Stromal cell of bone marrow (primary cell): Measurements from ENCODE around the gene NRG4.
"Not testable (repeated sequence)": the region's sequence is repeated elsewhere in the genome, so short reads cannot be mapped to it uniquely, and the experiment has no call there.

ENCODE experiments used
- DNase-seq: peaks from one replicate; pipeline ENCODE4 v3.0.0-alpha.2; 2012; ENCODE audit warnings: low read depth

NRG4 gene, protein sequence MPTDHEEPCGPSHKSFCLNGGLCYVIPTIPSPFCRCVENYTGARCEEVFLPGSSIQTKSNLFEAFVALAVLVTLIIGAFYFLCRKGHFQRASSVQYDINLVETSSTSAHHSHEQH

DNA sequence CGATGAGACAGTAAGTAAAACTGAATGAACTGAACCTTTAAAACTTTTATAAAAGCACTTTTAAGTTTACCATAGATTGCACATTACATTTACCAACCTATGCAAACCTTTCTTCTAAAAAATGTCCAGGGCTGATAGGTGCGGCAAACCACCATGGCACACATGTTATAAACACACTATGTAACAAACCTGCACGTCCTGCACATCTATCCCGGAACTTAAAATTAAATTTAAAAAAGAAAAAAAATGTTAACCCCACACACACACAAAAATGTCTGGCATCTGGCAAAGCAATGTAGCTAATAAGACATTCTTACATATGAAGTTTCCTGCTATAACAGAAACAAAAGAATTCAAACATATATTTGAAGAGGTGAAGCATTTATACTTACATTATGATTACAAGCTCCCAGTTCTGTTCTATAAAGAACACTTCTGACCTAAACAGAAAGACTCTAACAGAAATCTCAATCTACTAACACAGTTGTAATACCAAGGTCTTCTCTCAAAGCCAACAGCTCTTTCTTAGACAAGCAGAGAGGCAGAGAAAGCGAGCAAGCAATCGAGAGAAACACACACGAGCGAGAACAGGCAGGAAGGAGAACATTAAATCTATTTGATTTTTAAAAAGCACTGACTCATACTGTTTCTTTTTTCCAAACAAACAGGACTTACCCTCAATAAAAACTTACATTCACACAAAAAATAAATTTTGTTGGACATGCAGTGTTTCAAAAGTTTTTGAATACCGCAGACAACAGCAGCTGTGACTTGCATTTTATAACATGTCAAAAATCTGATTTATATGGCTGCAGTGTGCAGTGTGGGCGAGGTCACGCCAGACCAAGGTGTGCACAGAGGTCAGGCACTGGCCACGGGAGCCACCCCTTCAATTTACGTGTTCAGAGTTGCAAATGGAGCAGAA lies at the start of gene NRG4:
NRG4 (minus strand) TSS at position 798 of the 925 bp plus-strand sequence. CDS start 1,194 bp downstream, outside the sequence.
- no peak for DNase-seq

DNA sequence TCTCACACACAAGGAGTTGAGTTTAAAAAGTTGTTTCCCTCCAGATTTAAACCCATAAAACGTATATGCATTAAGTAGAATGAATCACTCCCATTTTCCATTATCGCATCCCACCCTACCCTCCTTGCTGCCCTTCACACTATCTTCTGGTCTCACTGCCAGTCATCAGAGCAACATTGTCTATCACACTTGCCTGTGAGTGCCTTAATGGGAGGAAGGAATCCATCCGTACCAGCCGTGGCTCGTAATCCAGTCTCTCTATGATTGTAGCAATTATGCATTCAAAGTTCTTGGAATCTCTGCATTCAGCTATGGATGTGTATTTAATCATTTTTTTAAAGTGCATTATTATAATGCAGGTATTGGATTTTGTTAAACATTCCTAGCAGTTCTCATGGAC lies 49.5 kb upstream of the NRG4 start:
- no peak for DNase-seq

DNA sequence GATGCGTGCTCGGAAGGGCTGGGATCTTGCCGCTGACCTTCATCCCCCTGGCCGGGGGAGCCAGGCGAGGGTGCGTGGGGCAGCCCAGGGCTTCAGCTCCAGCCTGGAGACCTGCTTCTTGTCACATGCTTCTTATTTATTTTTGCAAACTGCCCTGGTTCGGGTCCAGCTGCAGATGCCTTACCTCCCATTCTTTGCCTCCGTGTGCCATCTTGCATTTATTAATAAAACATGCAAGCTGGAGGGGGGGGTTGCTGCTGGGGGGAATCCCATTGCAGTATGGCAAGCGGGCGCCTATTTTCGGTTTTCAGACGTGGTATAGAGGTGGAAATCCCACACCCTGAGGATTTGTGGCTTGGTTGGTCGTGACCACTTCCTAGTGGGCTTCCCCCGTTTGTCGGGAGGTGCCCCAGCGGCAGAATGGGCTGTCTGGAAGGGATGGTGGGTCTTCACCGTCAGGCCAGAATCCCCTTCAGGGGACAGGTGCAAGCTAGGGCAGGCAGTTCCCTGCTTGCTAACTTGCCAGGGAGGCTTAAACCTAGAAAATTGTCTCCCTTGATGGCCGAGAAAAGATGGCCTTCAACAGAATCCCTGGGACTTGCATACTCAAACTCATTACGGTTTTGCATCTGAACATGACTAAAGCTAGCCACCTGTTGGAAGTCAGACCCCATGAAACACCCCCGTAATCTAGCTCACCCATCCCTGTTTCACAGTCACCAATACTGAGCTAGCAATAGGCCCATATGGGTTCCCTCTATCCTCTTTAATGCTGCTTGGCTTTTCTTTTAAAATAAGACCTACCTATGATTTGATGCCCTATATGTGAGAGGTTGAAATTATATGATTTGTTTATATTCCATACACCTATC lies 48.1 kb upstream of the NRG4 start:
- DNase-seq, result no peak

DNA sequence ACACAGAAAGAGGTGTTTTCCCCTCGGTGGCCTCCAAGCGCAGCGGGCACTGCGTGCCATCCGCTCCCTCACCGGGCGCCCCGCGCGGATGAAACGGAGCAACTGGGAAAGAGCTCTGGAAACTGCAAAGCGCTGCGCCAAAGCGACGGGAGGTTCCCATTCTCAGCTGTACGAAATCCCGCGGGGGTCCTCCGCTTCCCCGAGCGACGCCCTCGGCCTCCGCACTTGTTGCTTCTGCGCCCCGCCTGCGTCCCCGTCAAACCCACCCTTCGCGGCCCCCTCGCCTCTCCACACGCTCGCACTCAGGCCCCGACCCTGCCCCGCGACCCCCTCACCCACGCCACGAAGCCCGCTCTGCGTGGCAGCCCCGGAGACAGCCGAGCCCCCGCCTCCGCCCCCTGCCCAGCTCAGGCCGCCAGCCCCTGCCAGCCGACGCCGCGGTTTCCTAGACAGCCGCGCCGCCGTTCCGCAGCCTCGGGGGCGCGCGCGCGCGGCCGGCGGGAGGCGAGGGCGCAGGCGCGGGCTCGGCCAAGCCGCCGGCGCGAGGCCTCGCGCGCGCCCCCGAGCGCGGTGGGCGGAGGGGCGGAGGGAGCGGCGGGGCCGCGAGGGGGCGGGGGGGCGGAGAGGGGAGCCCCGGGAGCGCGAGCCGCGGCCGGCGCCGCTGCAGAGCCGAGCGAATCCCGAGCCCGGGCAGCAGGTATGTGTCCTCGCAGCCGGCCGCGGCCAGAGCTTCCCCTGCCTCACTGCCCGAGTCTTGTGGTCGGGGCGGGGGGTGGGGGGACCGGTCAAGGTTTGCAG lies 47.3 kb upstream of the NRG4 start, which contains the start of gene TMEM266:
TMEM266 (plus strand) TSS at position 666 of the 798 bp plus-strand sequence. CDS start 74,279 bp downstream, outside the sequence.
- no peak for DNase-seq

DNA sequence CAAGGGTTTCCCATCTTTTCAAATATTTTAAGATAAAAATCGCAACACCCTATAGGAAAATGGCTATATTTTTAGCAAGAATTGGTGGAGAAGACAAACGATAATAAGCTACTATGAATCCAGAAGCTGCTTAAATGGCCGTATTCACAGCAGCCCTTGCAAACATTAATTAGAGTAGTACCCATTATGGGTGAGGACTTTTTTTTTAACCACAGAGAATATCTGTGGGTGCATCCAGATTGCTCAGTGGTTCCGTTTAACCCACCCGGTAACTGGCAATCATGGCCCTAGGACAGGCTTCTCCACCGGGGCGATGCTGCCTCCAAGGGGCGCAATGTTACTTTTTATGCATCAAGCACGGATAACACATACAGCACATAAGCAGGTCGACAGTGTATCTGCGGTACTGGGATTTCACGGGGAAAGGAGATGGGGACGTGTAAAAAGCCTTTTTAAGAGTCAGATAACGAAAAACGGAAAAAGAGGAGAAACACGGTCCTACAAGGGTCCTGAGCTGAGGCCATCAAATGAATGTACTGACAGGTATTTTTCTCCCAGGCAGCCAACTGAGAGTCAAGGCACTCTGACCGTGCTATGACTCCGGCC lies 46.6 kb upstream of the NRG4 start:
- no peak for DNase-seq

DNA sequence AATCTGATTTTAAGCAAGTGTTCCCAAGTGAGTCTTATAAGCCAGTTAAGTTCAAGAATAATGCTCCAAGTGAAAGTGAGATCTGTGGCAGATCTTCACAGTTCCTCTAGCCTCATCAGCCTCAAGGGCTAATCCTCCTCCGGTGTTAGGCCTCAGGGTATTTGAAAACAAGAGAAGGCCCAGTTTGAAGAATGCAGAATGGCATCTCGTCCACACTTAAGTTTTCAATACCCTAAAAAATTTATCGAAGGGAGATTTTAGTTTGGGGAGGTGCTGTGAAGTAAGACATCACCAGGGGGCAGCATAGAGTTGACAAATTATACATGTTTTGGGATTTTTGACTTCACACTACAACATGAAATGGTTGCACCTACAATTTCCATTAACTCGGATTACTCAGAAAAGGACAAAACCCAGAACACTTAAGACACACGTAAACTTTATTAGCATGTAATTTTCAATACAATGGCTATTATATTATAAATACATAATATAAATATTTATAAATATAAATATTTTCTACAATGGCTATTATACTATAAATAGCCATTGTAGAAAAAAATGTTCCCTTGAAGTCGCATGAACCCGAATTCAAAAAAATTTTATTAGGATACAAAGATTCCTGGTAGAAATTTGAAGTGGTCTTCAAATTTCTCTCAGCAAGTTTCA lies 45.2 kb upstream of the NRG4 start:
- DNase-seq, result peak; percentile 27

DNA sequence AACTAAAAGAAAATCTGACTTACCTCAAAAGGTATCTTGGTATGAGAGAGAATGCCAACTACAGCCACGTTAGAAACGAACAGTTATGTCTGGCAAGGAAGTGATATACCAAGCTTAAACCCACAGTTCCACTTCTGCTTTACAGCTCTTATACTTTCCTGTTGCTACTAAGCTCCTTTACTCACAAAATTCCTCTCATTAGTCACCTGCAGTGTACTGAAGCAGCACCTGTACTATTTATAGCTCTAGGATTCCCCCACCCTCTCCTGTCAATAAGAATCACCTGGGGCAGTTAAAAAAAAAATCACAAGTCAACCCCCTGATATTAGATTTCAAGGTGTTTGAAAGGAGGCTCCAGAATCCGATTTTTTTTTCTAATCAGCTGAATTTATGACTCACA lies 44.7 kb upstream of the NRG4 start:
- no peak for DNase-seq

DNA sequence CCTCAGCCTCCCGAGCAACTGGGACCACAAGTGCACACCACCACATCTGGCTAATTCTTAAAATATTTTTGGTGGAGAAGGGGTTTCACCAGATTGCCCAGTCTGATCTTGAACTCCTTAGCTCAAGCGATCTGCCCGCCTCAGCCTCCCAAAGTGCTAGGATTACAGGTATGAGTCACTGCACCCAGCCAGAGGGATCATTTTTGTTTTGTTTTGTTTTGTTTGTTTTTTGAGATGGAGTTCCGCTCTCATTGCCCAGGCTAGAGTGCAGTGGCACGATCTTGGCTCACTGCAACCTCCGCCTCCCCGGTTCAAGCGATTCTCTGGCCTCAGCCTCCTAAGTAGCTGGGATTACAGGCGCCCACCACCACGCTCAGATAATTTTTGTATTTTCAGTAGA lies 42.0 kb upstream of the NRG4 start:
- not testable (repeated sequence) for DNase-seq

DNA sequence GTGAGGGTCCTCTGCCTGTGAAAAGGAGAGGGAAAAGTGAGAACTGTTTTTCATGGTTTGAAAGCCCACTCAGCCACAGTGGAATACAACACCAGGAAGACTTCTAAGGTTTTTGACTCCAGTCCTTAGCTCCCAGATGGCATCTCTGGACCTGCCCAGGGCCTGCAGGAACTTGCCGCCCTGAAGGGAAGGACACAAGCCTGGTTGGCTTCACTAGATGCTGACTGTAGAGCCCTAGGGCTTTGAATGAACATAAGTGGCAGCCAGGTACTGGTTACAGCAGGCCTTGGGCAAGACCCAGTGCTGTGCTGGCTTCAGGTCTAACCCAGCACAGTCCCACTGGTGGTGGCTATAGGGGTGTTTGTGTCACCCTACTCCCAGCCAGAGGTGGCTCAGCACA lies 26.3 kb upstream of the NRG4 start:
- no peak for DNase-seq

DNA sequence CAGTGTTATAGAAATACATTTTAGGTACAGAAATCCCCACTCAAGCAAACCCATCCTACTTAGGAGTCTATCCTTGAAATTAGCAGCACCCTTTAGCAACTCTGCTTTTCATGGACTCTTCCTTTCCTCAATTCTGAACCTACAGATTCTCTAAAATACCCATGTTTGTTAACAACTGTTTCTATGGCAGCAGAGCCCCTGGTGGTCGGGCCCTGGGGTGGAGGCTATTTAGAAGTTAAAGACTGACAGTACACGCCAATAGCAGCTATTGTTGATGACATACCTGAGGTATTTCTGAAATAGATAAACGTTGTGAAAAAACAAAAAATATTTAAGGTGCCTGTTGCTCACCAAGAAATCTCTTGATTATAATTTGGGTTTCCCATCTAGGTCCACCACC lies 23.4 kb upstream of the NRG4 start:
- DNase-seq, result no peak

DNA sequence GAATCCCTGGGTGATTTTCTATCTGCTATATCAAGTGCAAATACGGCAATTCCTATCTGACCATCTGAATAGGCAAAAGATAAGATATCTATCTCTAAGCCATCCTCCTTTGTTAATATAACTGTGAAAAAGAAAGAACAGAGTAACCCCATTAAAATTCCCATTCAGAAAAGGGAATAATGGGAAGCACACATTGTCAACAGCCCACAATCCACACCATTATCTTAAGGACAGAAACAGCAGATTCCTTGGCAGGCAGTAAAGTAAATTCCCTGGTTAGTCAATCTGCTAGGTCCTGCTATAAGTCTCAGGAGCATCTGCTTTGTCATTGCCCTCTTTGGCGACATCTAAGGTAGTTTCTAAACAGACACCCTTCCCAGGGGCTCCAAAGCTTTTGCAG lies 21.9 kb upstream of the NRG4 start:
- DNase-seq, result no peak

DNA sequence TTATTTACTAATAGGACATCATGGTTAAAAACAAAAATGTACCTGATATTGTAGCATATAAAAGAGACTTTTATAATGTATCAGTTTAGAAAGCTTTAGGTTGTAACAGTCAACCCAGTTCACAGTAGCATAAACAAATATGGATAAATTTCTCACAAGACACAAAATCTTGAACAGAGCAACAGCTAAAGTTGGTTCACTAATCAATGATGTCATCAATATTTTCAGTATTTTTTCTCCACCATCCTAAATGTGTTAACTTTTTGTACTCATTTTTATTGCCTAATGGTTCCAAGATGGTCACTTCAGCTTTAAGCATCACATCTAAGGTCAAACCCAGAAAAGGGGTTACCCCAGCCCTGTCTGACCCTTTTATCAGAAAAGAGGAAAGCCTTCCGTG lies 21.2 kb upstream of the NRG4 start:
- no peak for DNase-seq

DNA sequence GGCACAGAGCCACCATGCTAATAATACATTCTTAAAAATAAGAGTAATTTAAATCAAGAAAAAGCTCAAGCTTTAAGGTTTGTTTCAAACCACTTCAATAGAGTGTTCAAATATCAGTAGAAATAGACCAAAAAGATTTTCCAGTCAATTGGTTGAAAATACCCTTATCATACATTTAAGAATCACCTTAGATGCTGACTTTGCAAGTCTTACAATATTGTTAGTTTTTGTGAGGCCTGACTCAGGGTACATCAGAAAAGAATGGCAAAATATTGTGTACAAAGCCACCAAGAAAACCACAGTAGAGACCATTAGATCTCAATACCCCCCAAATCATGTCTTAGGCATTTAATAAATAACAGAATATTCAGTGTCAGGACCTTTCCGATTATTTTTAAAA lies 19.8 kb upstream of the NRG4 start:
- no peak for DNase-seq

DNA sequence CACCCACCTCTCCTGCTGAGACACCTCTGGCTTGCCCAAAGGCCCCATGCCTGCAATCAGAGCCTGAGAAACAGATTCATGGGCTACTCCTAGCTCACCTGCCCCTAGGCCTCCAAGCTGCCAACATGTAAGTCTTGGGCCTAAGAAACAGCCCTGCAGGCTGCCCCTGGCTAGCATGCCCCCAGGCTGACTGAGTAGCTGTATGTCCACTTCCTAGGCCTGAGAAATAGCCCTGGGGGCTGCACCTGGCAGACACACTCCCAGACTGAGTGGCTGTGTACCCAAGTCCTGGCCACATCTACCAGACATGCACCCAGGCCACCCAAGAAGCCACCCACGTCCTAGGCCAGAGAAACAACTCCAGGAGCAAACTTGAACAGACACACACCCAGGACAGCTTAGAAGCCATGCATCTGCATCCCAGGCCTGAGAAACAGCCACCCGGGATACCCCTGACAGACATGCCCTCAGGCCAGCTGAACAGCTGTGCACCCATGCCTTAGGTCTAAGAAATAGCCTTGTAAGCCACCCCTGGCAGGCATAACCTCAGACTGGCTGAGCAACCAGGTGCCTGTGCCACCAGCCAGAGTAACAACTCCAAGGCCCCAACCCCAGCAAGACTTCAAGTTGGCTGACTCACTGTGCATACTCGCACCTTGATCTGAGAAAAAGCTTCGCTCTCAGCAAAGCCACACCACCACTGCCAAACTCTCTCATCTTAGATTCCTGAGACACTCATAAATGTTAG lies 12.0 kb upstream of the NRG4 start:
- DNase-seq, result no peak

DNA sequence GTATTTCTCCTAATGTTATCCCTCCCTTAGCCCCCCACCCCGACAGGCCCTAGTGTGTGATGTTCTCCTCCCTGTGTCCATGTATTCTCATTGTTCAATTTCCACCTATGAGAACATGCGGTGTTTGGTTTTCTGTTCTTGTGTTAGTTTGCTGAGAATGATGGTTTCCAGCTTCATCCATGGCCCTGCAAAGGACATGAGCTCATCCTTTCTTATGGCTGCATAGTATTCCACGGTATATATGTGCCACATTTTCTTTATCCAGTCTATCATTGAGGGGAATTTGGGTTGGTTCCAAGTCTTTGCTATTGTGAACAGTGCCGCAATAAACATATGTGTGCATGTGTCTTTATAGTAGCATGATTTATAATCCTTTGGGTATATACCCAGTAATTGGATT lies 1.2 kb upstream of the NRG4 start:
- not testable (repeated sequence) for DNase-seq

DNA sequence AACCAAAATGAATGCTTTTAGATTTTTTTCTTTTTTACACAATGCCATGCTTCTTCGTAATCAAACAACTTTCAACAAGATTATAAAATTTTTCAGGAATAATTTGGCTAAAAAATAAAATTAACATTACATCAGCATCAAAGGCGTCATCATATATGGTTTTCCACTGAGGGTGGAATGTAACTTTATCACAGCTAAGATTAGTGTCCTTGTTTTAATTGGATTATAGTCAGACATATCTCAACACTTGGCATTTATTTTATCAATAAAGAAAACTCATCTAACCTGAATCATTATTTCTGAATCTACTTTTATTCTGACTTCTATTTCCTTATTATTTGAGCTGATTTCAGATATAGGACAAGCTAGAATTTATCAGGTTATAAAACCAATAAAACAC lies 1.6 kb downstream of the NRG4 start:
- no peak for DNase-seq

DNA sequence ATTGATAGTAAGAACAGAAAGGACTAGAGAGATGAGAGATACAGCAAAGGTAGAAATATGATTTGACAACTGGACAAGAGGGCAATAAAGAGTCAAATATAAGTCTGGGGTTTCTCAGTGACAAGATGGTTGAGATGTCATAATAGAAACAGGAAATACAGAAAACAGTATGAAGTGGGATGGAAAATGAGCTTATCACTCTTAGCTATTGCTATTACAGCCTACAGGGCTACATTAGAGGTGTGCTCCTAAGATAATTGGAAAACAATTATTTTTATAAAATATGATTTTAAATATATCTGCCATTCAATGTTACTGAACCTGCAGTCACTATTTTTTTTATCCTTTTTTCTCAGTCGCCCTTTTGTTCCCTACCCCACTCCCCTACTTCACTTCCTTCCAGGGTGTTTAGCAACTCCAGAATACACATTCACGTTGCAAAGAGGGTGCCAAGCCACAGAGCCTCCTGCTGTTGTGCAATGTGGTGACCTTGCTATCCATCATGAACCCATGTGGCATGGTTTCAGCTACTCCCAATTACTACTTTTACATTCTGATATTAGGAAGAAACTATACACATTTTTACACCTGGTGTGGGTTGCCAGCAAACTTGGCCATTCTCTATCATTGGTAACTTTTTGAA lies 6.0 kb downstream of the NRG4 start:
- no peak for DNase-seq

DNA sequence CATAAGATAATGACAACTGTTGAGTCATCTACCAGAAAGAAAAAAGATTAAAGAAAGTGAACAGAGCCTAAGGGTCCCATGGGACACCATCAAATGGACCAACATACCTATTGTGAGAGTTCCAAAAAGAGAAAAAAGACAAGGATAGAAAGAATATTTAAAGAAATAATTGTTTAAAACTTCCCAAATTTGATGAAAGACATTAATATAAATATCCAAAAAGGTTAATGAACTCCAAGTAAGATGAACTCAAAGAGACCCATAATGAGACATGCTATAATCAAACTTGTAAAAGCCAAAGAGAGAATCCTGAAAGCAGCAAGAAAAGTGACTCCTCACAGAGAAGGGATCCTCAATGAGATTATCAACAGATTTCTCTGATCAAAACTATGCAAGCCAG lies 8.9 kb downstream of the NRG4 start:
- DNase-seq, result no peak

DNA sequence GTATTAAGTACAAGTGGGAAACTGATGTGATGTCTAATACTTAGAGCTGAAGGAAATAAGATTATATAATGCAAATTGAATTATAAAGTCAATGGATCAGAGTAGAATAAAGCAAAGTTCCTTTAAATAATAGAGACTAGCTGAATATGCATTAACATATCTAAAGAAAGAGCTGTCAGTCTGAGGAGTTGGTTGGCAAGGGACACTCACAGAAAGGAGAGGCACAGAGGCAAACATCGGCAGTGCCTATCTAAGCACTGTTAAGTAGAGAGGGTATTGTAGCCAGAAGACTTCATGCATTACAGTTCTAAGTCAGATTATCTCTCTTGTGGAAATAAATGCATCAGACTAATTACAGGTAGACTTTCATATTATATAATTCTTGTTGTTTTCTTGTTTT lies 16.6 kb downstream of the NRG4 start:
- no peak for DNase-seq

DNA sequence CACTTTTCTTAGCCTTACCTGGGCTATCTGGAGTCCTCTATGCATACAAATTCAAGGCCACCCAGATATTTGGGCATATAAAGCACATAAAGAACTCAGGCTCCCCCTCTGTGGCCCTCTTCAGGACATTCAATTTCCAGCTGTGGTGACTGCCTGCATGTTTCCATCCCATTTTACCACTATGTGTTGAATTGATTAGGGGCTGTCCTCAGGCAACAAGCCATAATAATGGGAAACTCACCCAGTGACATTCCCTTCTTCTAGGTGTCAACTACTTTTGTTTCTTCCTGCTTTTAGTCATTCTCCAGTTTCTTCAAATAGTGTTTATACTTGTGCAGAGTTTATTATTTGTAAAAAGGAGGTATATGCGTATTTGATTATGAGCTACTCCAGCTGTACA lies 18.0 kb downstream of the NRG4 start:
- DNase-seq, result no peak
